DOHH2 (cell line): ENCODE data around the gene PRND.

Source experiments
- H3F3A ChIP-seq: fragments of 200-600 bp; sonication (generic), shearing (Covaris generic); 2 replicates; pipeline ENCODE4 v1.6.0; 2016; ENCODE audit warnings: antibody characterized with exemption, mild to moderate bottlenecking; ENCODE audit not compliant: control insufficient read depth, insufficient read depth
- H3K27ac ChIP-seq: fragments of 200-600 bp; sonication (generic); 2 replicates; pipeline ENCODE4 v1.5.1; 2014; ENCODE audit warnings: low read depth, mild to moderate bottlenecking, low read length, moderate library complexity
- H3K27me3 ChIP-seq: fragments of 200-600 bp; sonication (generic); 2 replicates; pipeline ENCODE4 v1.6.1; 2014; ENCODE audit warnings: mild to moderate bottlenecking, low read length, mixed read lengths; ENCODE audit not compliant: control insufficient read depth
- H3K36me3 ChIP-seq: fragments of 200-600 bp; sonication (generic); 2 replicates; pipeline ENCODE4 v1.6.1; 2014; ENCODE audit warnings: mild to moderate bottlenecking, low read length, moderate library complexity, mixed read lengths; ENCODE audit not compliant: control insufficient read depth
- H3K4me1 ChIP-seq: fragments of 200-600 bp; sonication (generic); 2 replicates; pipeline ENCODE4 v1.6.1; 2014; ENCODE audit warnings: mild to moderate bottlenecking, low read length, mixed read lengths; ENCODE audit not compliant: control insufficient read depth
- H3K4me2 ChIP-seq: fragments of 200-600 bp; sonication (generic); 2 replicates; pipeline ENCODE4 v1.6.0; 2014; ENCODE audit warnings: mild to moderate bottlenecking, low read length, moderate library complexity
- H3K4me3 ChIP-seq: fragments of 200-600 bp; sonication (generic); 2 replicates; pipeline ENCODE4 v1.5.1; 2014; ENCODE audit warnings: mild to moderate bottlenecking, low read length, mixed read lengths
- H3K79me2 ChIP-seq: fragments of 200-600 bp; sonication (generic); 2 replicates; pipeline ENCODE4 v1.6.1; 2014; ENCODE audit warnings: mild to moderate bottlenecking, low read length, mixed read lengths; ENCODE audit not compliant: control insufficient read depth
- H3K9me2 ChIP-seq: fragments of 200-600 bp; sonication (generic); replicated peaks from 2 replicates; pipeline ENCODE4 v1.6.1; 2014; ENCODE audit warnings: mild to moderate bottlenecking, low read length, mixed read lengths; ENCODE audit not compliant: control insufficient read depth
- H3K9me3 ChIP-seq: fragments of 200-600 bp; sonication (generic); 2 replicates; pipeline ENCODE4 v1.6.1; 2014; ENCODE audit warnings: antibody characterized with exemption, low read length, mixed read lengths; ENCODE audit not compliant: control insufficient read depth, insufficient read depth
- H4K20me1 ChIP-seq: fragments of 200-600 bp; sonication (generic); 2 replicates; pipeline ENCODE4 v1.6.0; 2014; ENCODE audit warnings: low read depth, mild to moderate bottlenecking, antibody characterized with exemption, low read length, moderate library complexity; ENCODE audit not compliant: control insufficient read depth, insufficient read depth
- EZH2phosphoT487 ChIP-seq: fragments of 200-600 bp; sonication (generic); IDR thresholded peaks from 2 replicates; pipeline ENCODE4 v1.6.1; 2017; ENCODE audit warnings: borderline replicate concordance, mild to moderate bottlenecking, antibody characterized with exemption, low read length, moderate library complexity, mixed read lengths
- TF ChIP-seq, protein P1 (sequence below): fragments of 200-600 bp; sonication (generic); IDR thresholded peaks from one replicate; pipeline ENCODE4 v1.5.1; 2014; ENCODE audit warnings: antibody characterized with exemption, mild to moderate bottlenecking, low read depth, low read length; ENCODE audit not compliant: poor library complexity, severe bottlenecking

The PRND gene

GRCh38 chr20:4674672-4675071, 47.0 kb upstream of the PRND start:
- Histone ChIP-seq H3K4me2 (no peak overlapping the region), H3K4me1 (no peaks in the 10 kb centered on the region), H3K4me3 (no peak overlapping the region), H3K27ac (no peak overlapping the region), H3K36me3 (no peaks in the 10 kb centered on the region), H3K79me2 (no peaks in the 10 kb centered on the region), H4K20me1 (no peaks in the 10 kb centered on the region), H3K9me2 (no peaks in the 10 kb centered on the region), H3K9me3 (no peaks in the 10 kb centered on the region), H3K27me3 (no peaks in the 10 kb centered on the region), H3F3A (no peaks in the 10 kb centered on the region)
- no peak for TF ChIP-seq EZH2phosphoT487
- TF ChIP-seq, protein P1, sequence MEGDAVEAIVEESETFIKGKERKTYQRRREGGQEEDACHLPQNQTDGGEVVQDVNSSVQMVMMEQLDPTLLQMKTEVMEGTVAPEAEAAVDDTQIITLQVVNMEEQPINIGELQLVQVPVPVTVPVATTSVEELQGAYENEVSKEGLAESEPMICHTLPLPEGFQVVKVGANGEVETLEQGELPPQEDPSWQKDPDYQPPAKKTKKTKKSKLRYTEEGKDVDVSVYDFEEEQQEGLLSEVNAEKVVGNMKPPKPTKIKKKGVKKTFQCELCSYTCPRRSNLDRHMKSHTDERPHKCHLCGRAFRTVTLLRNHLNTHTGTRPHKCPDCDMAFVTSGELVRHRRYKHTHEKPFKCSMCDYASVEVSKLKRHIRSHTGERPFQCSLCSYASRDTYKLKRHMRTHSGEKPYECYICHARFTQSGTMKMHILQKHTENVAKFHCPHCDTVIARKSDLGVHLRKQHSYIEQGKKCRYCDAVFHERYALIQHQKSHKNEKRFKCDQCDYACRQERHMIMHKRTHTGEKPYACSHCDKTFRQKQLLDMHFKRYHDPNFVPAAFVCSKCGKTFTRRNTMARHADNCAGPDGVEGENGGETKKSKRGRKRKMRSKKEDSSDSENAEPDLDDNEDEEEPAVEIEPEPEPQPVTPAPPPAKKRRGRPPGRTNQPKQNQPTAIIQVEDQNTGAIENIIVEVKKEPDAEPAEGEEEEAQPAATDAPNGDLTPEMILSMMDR = no peak

DNA sequence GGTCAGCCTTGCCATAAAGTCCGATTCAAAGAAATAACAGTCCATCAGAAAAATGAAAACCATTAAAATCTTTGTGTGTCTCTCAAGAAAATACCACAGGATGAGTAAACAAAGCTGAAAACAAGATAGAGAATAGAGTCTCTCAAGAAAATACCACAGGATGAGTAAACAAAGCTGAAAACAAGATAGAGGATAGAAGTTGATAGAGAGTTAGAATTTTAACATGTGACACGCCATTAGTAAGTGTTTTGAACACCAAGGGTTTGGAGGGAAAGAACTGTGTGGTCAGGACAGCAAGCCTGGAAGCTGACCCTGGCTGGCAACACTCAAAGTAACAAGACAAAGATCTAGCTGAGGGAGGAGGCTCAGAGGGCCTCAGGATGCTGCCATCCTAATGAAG, 43.9 kb upstream of the PRND start:
- Histone ChIP-seq H3K4me3 (no peak overlapping the region), H3K4me1 (peaks cover 5% of the 10 kb centered on the region), H3K36me3 (no peaks in the 10 kb centered on the region), H3K9me3 (no peaks in the 10 kb centered on the region), H3K4me2 (no peak overlapping the region), H3F3A (no peaks in the 10 kb centered on the region), H3K79me2 (no peaks in the 10 kb centered on the region), H3K27ac (no peak overlapping the region), H3K9me2 (no peaks in the 10 kb centered on the region), H3K27me3 (peaks cover 3% of the 10 kb centered on the region; the same call in 1 of the 2 replicates), H4K20me1 (no peaks in the 10 kb centered on the region)
- no peak for TF ChIP-seq EZH2phosphoT487
- TF ChIP-seq, protein P1 = no peak

- Histone ChIP-seq H3K9me3 (no peaks in the 10 kb centered on the region), H3K36me3 (0 out of 2 replicates have a peak, but pooled peaks cover under 1% of the 10 kb centered on the region), H3F3A (no peaks in the 10 kb centered on the region), H3K4me2 (no peak overlapping the region), H3K79me2 (peaks cover 8% of the 10 kb centered on the region), H3K4me3 (no peak overlapping the region), H3K27ac (no peak overlapping the region), H3K27me3 (peaks cover 3% of the 10 kb centered on the region; the same call in 1 of the 2 replicates), H4K20me1 (no peaks in the 10 kb centered on the region), H3K9me2 (no peaks in the 10 kb centered on the region), H3K4me1 (peaks cover 37% of the 10 kb centered on the region)
- TF ChIP-seq EZH2phosphoT487 = no peak
- TF ChIP-seq, protein P1 = no peak
Observed at GRCh38 chr20:4681401-4681800, 40.3 kb upstream of the PRND start.

DNA sequence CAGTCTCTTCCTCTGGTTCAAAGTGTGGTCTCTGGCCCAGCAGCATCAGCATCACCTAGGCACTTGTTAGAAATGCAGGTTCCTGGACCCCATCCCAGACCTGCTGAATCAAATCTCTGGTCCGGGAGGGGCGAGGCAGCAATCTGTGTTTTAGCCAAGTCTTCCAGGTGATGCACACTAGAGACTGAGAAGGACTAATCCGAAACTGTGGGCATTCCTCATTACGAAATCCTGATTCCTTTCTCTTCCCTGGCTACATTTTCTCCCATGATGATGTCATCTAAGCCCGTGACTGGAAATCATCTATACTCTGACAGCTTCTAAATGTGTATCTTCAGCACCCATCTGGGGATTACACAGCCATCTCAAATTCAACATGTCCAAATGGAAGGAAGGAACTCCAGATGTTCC, 39.7 kb upstream of the PRND start:
- no peaks in the 10 kb centered on the region for H3K9me2 ChIP-seq
- no peak overlapping the region for H3K27ac ChIP-seq
- TF ChIP-seq EZH2phosphoT487 = no peak
- TF ChIP-seq, protein P1 = no peak

More for the DNA sequence above, 39.7 kb upstream of the PRND start:
- H3K36me3 ChIP-seq = 0 out of 2 replicates have a peak, but pooled peaks cover 2% of the 10 kb centered on the region
- H3K9me3 ChIP-seq = no peaks in the 10 kb centered on the region
- H3K4me1 ChIP-seq = peaks cover 37% of the 10 kb centered on the region
- H4K20me1 ChIP-seq = no peaks in the 10 kb centered on the region
- H3F3A ChIP-seq = no peaks in the 10 kb centered on the region
- peaks cover 11% of the 10 kb centered on the region for H3K79me2 ChIP-seq
- no peak overlapping the region for H3K4me2 ChIP-seq
- peaks cover 3% of the 10 kb centered on the region; the same call in 1 of the 2 replicates for H3K27me3 ChIP-seq
- no peak overlapping the region for H3K4me3 ChIP-seq
